Uterus (tissue), 2 donors: ENCODE measurements around the gene COL4A4.

Experiments used
- POLR2A ChIP-seq, 2 donors: fragments of 450-650 bp; IDR thresholded peaks; one replicate each; pipeline ENCODE4 v1.6.1; 2016; ENCODE audit warnings: antibody characterized with exemption in 2 of 2, mild to moderate bottlenecking in 1 of 2, moderate library complexity in 1 of 2
- TF ChIP-seq, protein P1 (sequence below), 4 experiments: fragments of 200-600 bp in 2 of 4; fragments of 450-650 bp in 2 of 4; sonication (generic) in 2 of 4; IDR thresholded peaks; one replicate each; pipeline ENCODE4 v1.5.1; 2016 to 2019; ENCODE audit warnings: antibody characterized with exemption in 4 of 4, mild to moderate bottlenecking in 2 of 4, moderate library complexity in 1 of 4

- no peak for TF ChIP-seq POLR2A (IDR thresholded peaks at IDR 0.05)
- TF ChIP-seq, protein P1, sequence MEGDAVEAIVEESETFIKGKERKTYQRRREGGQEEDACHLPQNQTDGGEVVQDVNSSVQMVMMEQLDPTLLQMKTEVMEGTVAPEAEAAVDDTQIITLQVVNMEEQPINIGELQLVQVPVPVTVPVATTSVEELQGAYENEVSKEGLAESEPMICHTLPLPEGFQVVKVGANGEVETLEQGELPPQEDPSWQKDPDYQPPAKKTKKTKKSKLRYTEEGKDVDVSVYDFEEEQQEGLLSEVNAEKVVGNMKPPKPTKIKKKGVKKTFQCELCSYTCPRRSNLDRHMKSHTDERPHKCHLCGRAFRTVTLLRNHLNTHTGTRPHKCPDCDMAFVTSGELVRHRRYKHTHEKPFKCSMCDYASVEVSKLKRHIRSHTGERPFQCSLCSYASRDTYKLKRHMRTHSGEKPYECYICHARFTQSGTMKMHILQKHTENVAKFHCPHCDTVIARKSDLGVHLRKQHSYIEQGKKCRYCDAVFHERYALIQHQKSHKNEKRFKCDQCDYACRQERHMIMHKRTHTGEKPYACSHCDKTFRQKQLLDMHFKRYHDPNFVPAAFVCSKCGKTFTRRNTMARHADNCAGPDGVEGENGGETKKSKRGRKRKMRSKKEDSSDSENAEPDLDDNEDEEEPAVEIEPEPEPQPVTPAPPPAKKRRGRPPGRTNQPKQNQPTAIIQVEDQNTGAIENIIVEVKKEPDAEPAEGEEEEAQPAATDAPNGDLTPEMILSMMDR (IDR thresholded peaks at IDR 0.05): no peak
Measured at GRCh38 chr2:227052879-227053278, 111.1 kb downstream of the COL4A4 start.
